ENCODE measurements around the gene PLCG1.

Gene PLCG1

GRCh38 chr20:41180599-41181333, 43.4 kb downstream of the PLCG1 start:
- no peak for DNase-seq (ENCODE audit: low spot score)

- DNase-seq (ENCODE audit: low spot score): no peak
Measured at GRCh38 chr20:41181567-41181966, 44.2 kb downstream of the PLCG1 start.

- DNase-seq (ENCODE audit: low spot score): peak; percentile 18
Measured at GRCh38 chr20:41182296-41183212, 45.2 kb downstream of the PLCG1 start.

- DNase-seq (ENCODE audit: low spot score): no peak
Measured at GRCh38 chr20:41183391-41183790, 46.0 kb downstream of the PLCG1 start.

GRCh38 chr20:41183831-41184230, 46.5 kb downstream of the PLCG1 start:
- DNase-seq (ENCODE audit: low spot score): no peak

- no peak for DNase-seq (ENCODE audit: low spot score)
Measured at GRCh38 chr20:41185013-41185757, 47.8 kb downstream of the PLCG1 start.

GRCh38 chr20:41187668-41188067, 50.3 kb downstream of the PLCG1 start:
- no peak for DNase-seq (ENCODE audit: low spot score)

GRCh38 chr20:41191562-41192500, 54.5 kb downstream of the PLCG1 start:
- DNase-seq (ENCODE audit: low spot score): no peak

- DNase-seq (ENCODE audit: low spot score): no peak
Measured at GRCh38 chr20:41192575-41192974, 55.2 kb downstream of the PLCG1 start.

- DNase-seq (ENCODE audit: low spot score): no peak
Measured at GRCh38 chr20:41196653-41197225, 59.4 kb downstream of the PLCG1 start.

- DNase-seq (ENCODE audit: low spot score): no peak
Measured at GRCh38 chr20:41198443-41198842, 61.1 kb downstream of the PLCG1 start.

- DNase-seq (ENCODE audit: low spot score): no peak
Measured at GRCh38 chr20:41200446-41201202, 63.3 kb downstream of the PLCG1 start.

- DNase-seq (ENCODE audit: low spot score): no peak
Measured at GRCh38 chr20:41201760-41202159, 64.4 kb downstream of the PLCG1 start.

- no peak for DNase-seq (ENCODE audit: low spot score)
Measured at GRCh38 chr20:41202426-41202825, 65.1 kb downstream of the PLCG1 start.

- no peak for DNase-seq (ENCODE audit: low spot score)
Measured at GRCh38 chr20:41203660-41204059, 66.3 kb downstream of the PLCG1 start.

- no peak for DNase-seq (ENCODE audit: low spot score)
Measured at GRCh38 chr20:41204304-41205265, 67.2 kb downstream of the PLCG1 start.

- DNase-seq (ENCODE audit: low spot score): no peak
Measured at GRCh38 chr20:41205313-41205712, 68.0 kb downstream of the PLCG1 start.

- peak; percentile 47 for DNase-seq (ENCODE audit: low spot score)
Measured at GRCh38 chr20:41213150-41213820, 75.9 kb downstream of the PLCG1 start.
